NCI-H146 (cell line): ENCODE results near the gene SNX4.

Experiments
- DNase-seq: peaks from one replicate; lab custom pipeline; 2025; lab: John Stamatoyannopoulos, UW

The SNX4 gene

DNA sequence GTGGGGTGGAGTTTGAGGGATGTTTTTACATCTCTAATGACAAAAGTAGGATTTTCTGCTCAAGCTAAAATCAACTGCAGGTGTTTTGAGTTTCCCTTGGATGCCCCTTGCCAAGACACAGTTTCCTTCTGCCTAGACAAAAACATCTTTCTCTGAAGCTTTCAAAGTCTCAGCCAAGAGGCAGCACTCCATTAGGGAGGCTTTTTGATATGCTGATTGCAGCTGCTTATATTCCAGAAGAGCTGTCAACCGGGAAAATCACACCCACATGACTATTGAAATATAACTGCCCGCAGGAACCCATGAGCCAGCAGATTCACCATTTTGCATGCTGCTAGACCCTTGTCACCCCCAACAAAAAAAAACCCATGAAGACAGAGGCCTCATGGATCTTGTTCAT is 117.4 kb downstream of the SNX4 start:
- DNase-seq, result no peak

GRCh38 chr3:125401402-125401801 is 118.6 kb downstream of the SNX4 start:
- DNase-seq, result no peak

GRCh38 chr3:125398952-125399351 is 121.0 kb downstream of the SNX4 start:
- DNase-seq, result peak; percentile 92
